GM18526 (cell line): ENCODE results near the gene NUCKS1.

Source experiments
- POLR2A ChIP-seq: IDR thresholded peaks from 3 replicates; pipeline ENCODE4 v1.6.1; 2011; ENCODE audit not compliant: insufficient read length; ENCODE audit errors: extremely low read depth

Gene NUCKS1

GRCh38 chr1:205719762-205720161, 30.2 kb downstream of the NUCKS1 start:
- TF ChIP-seq POLR2A: no peak

GRCh38 chr1:205719015-205719414, 31.0 kb downstream of the NUCKS1 start:
- TF ChIP-seq POLR2A: no peak

- no peak for TF ChIP-seq POLR2A
Observed at GRCh38 chr1:205716371-205717132, 33.4 kb downstream of the NUCKS1 start.

DNA sequence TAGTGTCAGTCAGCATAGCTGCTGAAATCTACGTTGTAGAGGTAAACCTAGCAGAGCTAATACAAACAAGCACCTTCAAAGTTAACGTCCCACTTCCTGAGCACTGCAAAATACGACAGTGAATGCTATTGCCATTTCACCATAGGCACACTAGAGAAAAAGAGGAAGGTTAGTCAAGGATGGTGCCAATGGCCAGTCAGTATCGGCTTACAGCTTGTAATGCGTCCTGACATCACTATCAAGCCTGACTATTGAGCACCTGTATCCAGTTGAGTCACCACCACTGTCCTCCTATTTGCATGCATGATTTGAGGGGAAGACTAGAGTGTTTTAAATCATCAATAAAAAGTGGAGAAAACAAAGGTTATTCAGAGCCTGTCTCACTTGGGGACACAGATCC, 34.4 kb downstream of the NUCKS1 start:
- no peak for TF ChIP-seq POLR2A

GRCh38 chr1:205714906-205715246, 35.1 kb downstream of the NUCKS1 start:
- no peak for TF ChIP-seq POLR2A

GRCh38 chr1:205714190-205714905, 35.6 kb downstream of the NUCKS1 start:
- no peak for TF ChIP-seq POLR2A

DNA sequence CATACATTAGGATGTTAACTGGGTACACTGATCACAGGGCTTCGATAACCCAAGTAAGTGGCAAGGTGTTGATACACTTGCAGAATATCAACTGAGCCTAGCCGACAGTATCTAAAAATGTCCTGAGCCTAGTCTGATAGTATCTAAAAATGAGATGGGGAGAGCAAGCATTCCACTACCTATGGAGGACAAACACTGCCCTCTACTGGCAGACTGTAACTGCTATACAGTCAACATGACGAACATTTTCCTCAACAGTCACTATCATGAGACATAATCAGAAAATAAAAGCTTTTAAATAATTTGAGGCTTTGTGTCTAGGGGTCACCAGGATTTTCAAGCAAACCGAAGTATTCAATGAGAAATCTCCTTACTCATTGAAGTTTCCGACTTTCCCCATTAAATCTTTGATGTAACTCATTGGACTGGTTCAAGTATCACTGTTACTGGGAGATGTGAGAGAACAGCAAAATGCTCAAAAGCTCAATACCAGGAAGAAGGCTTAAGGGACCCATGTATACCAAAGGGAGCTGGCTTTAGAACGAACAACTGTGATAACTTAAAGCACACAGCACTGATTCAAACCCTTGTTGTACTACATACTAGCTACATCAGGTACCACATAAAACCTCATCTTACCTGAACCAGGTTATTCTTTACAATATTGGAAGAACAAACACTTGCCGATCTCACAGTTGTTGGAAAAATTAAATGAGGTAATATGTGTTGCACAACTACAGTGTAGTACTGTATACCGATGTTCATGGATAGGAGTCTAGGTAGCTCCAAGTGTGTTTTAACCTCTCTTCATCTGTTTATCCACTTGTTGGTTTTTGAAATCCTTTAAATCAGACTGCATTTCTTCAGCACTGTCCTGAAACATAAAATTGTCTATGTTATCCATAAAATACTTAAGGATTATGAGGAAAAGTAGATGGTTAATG, 38.6 kb downstream of the NUCKS1 start:
- no peak for TF ChIP-seq POLR2A

- no peak for TF ChIP-seq POLR2A
Observed at GRCh38 chr1:205710201-205711062, 39.5 kb downstream of the NUCKS1 start.

GRCh38 chr1:205709640-205710039, 40.3 kb downstream of the NUCKS1 start:
- TF ChIP-seq POLR2A: no peak

GRCh38 chr1:205709059-205709398, 41.0 kb downstream of the NUCKS1 start:
- TF ChIP-seq POLR2A: no peak

GRCh38 chr1:205706601-205707502, 43.1 kb downstream of the NUCKS1 start:
- no peak for TF ChIP-seq POLR2A

GRCh38 chr1:205704903-205705302, 45.1 kb downstream of the NUCKS1 start:
- TF ChIP-seq POLR2A: no peak

DNA sequence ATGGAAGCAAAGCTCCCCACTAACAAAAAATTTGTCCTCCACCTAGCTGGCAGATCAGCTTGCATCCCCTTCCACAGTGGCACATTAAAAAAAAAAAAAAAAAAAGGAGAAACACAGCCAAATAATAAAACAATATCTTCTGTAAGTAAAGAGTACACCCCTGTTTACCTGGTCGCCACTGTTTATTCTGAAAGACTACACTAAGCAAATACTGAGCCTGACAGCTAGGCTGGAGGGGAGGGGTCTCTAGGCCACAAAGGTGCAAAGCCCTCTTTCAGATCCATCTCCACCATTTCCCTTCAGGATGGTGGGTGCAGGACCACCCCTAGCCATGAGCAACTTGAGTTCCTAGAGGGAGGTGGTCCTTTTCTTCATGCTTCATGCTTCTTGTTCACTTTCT, 46.9 kb downstream of the NUCKS1 start:
- no peak for TF ChIP-seq POLR2A

DNA sequence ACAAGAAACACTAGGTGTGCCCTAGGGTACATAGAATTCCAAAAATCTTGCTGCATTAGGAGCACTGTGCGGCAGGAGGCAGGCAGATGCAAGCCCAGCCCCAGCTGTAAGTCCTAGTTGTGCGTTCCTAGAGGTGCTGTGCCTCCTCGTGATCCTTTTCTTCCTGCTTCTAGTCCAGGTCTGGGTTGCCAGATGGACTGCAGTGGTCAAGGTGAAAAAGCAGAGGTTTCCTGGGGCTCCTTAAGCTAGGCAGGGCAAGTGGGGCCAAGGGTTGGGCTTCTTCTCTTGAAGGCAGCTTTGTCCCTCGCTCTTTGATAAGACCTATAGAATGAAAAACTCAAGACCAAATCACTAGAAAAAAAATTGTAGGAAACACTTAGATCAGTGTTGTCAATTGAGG, 48.1 kb downstream of the NUCKS1 start:
- TF ChIP-seq POLR2A: no peak

DNA sequence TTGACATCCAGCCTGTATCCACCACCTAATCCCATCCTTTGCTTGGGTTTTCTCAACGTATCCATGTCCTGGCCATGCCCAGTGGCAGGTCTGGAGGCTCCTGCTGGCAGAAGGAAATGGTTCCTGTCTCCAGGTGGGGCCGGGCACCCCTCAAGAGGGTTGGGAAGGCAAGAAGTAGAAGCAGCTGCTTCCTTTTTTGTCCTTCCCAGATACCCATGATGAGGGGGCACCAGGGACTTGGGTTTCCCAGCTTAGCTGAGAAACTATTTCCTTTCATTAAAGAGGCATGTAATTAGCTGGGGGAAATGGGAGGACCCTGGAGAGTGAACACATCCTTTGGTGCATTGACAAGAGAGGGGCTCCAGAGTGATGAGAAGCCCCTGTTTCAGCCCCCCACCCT, 48.6 kb downstream of the NUCKS1 start:
- no peak for TF ChIP-seq POLR2A
